ENCODE results near the gene MS4A7.

Gene MS4A7

GRCh38 chr11:60433401-60433800 lies 55.1 kb downstream of the MS4A7 start:
- Histone ChIP-seq H3K4me3 (no peak overlapping the region), H3K27ac (no peak overlapping the region)

Measured in skin epidermis (tissue), 12 donors.